OCI-LY7 (cell line): ENCODE results near the gene TRAM2. TPM values are rescaled to one million over a fixed set of nuclear protein-coding genes. Genes with fewer than 3 reads are reported as not detected.

Source experiments
- BruUV-seq: library from RNA; stranded (reverse); fragments of 400-500 nt; replicated peaks from 2 replicates; lab custom pipeline; 2021; lab: Mats Ljungman, UMichigan
- CTCF ChIA-PET: fragments of 300-600 bp; sonication (Branson Sonifier 250); formaldehyde crosslinking; loops from one replicate; lab custom pipeline; 2022; ENCODE audit warnings: antibody characterized with exemption; ENCODE audit not compliant: unreplicated experiment; lab: Charles Lee
- POLR2A ChIA-PET: fragments of 300-600 bp; sonication (Branson Sonifier 250); formaldehyde crosslinking; loops from one replicate; lab custom pipeline; 2022; ENCODE audit warnings: antibody characterized with exemption; lab: Charles Lee
- DNase-seq: peaks from one replicate; pipeline ENCODE4 v3.0.0-alpha.2; 2015; ENCODE audit warnings: low spot score
- H2AFZ ChIP-seq: fragments of 200-600 bp; sonication (generic), shearing (Covaris generic); 2 replicates; pipeline ENCODE4 v1.6.1; 2014; ENCODE audit warnings: mild to moderate bottlenecking, antibody characterized with exemption, low read length, moderate library complexity
- H3K27ac ChIP-seq: fragments of 200-600 bp; sonication (generic); 2 replicates; pipeline ENCODE4 v1.5.1; 2014; ENCODE audit warnings: mixed run types, low read depth, mild to moderate bottlenecking, moderate library complexity, low read length, inconsistent platforms; ENCODE audit not compliant: poor library complexity, severe bottlenecking
- H3K36me3 ChIP-seq: fragments of 200-600 bp; sonication (generic); 2 replicates; pipeline ENCODE4 v1.6.1; 2014; ENCODE audit warnings: mild to moderate bottlenecking, antibody characterized with exemption, low read length, moderate library complexity, mixed read lengths; ENCODE audit not compliant: insufficient read depth
- H3K4me1 ChIP-seq: fragments of 200-600 bp; sonication (generic); 2 replicates; pipeline ENCODE4 v1.5.1; 2014; ENCODE audit warnings: mild to moderate bottlenecking, low read length; ENCODE audit not compliant: insufficient read depth, poor library complexity, severe bottlenecking
- H3K4me2 ChIP-seq: fragments of 200-600 bp; sonication (generic); 2 replicates; pipeline ENCODE4 v1.6.1; 2014; ENCODE audit warnings: mild to moderate bottlenecking, low read length
- H3K4me3 ChIP-seq: fragments of 200-600 bp; sonication (generic); 2 replicates; pipeline ENCODE4 v1.5.1; 2014; ENCODE audit warnings: mild to moderate bottlenecking, low read depth, low read length; ENCODE audit not compliant: poor library complexity, severe bottlenecking
- H3K79me2 ChIP-seq: fragments of 200-600 bp; sonication (generic); 2 replicates; pipeline ENCODE4 v1.6.1; 2016; ENCODE audit warnings: low read depth, mild to moderate bottlenecking, low read length, moderate library complexity, mixed read lengths; ENCODE audit not compliant: insufficient read depth
- H3K9me2 ChIP-seq: fragments of 200-600 bp; sonication (generic); 2 replicates; pipeline ENCODE4 v1.6.1; 2016; ENCODE audit warnings: mild to moderate bottlenecking, low read length, mixed read lengths; ENCODE audit not compliant: insufficient read depth
- H3K9me3 ChIP-seq: fragments of 200-600 bp; sonication (generic); 2 replicates; pipeline ENCODE4 v1.6.1; 2014; ENCODE audit warnings: mild to moderate bottlenecking, mixed run types, low read length, mixed read lengths
- H4K20me1 ChIP-seq: fragments of 200-600 bp; sonication (generic); 2 replicates; pipeline ENCODE4 v1.6.1; 2014; ENCODE audit warnings: mild to moderate bottlenecking, antibody characterized with exemption, low read length, moderate library complexity, mixed read lengths; ENCODE audit not compliant: insufficient read depth
- EZH2phosphoT487 ChIP-seq: fragments of 200-600 bp; sonication (generic); IDR thresholded peaks from 2 replicates; pipeline ENCODE4 v1.6.1; 2018; ENCODE audit warnings: low read depth, borderline replicate concordance, mild to moderate bottlenecking, mixed run types, antibody characterized with exemption, low read length, moderate library complexity, mixed read lengths
- intact Hi-C: fragments of 100-400 bp; cut with micrococcal nuclease; formaldehyde crosslinking; loops from one replicate; pipeline ENCODE4 v1.10.0; 2022; ENCODE audit not compliant: unreplicated experiment
- total RNA-seq, 2 experiments: library from RNA; depleted of rRNA in 1 of 2; stranded (reverse); fragments of >200 nt in 1 of 2; shearing (Covaris generic) in 1 of 2; gene quantifications; 2 replicates each; pipeline ENCODE4 v1.2.3, GENCODE V29; 2014 to 2022
- TF ChIP-seq, protein P1 (sequence below): fragments of 200-600 bp; sonication (generic); conservative IDR thresholded peaks from 2 replicates; pipeline ENCODE4 v1.5.1; 2014; ENCODE audit warnings: mild to moderate bottlenecking, antibody characterized with exemption, low read length, moderate library complexity, mixed read lengths

The TRAM2 gene
- total RNA-seq, 2 experiments from 2014 or later = 19.3 to 38.2 TPM

DNA sequence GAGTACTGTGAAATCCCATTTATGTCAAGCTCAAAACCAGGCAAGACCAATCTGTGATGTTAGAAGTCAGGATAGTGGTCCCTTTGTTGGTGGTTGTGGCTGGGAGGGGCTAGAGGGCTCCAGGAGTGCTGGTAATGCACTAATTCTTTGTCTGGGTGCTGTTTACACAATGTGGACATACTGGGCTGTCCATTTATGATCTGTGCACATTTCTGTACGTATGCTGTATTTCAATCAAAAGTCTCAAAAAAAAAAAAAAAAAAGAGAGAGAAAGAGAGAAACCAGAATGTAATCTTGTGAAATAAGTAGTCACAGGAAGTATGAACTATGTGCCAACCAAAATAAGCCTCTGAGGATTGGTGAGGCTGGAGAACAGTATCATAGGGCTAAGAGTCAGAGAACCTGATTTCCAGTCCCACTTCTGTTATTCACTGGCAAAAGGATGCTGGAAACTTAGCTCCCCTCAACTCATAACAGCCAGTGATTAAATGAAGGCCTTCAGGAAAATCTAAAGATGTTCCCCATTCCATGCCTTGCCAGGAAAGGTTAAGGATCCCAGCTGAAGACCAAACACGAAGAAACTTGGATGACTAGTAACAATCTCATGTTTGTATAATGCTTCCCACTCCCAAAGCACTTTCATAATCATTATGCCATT is 19.6 kb upstream of the TRAM2 start:
- no TSS peak for BruUV-seq
- no peaks in the 10 kb centered on the region for H3K36me3 ChIP-seq
- peak overlapping the region; percentile 95; the same call in 1 of the 2 replicates for H2AFZ ChIP-seq
- DNase-seq = peak; percentile 33
- no peaks in the 10 kb centered on the region for H3K9me3 ChIP-seq
- intact Hi-C loops = no loop called here
- no peaks in the 10 kb centered on the region for H3K79me2 ChIP-seq
- H4K20me1 ChIP-seq = no peaks in the 10 kb centered on the region
- no peaks in the 10 kb centered on the region for H3K9me2 ChIP-seq
- no peak for TF ChIP-seq EZH2phosphoT487
- TF ChIP-seq, protein P1, sequence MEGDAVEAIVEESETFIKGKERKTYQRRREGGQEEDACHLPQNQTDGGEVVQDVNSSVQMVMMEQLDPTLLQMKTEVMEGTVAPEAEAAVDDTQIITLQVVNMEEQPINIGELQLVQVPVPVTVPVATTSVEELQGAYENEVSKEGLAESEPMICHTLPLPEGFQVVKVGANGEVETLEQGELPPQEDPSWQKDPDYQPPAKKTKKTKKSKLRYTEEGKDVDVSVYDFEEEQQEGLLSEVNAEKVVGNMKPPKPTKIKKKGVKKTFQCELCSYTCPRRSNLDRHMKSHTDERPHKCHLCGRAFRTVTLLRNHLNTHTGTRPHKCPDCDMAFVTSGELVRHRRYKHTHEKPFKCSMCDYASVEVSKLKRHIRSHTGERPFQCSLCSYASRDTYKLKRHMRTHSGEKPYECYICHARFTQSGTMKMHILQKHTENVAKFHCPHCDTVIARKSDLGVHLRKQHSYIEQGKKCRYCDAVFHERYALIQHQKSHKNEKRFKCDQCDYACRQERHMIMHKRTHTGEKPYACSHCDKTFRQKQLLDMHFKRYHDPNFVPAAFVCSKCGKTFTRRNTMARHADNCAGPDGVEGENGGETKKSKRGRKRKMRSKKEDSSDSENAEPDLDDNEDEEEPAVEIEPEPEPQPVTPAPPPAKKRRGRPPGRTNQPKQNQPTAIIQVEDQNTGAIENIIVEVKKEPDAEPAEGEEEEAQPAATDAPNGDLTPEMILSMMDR = no peak
- H3K4me2 ChIP-seq = peak overlapping the region; percentile 84
- H3K27ac ChIP-seq = peak overlapping the region; percentile 89
- H3K4me3 ChIP-seq = peak overlapping the region; percentile 55
- ChIA-PET CTCF (interaction anchor here (0.8 to 2.4 kb wide), 9 partner anchors 9 to 178 kb away, joined by 3 to 8 read pairs (median 6); partner anchors contain the start of gene TRAM2), POLR2A (interaction anchor here (0.7 to 4.9 kb wide), 25 partner anchors 9 to 722 kb away, joined by 3 to 61 read pairs (median 7); partner anchors contain the start of genes EFHC1 and TRAM2)
- H3K4me1 ChIP-seq = peaks cover 77% of the 10 kb centered on the region

DNA sequence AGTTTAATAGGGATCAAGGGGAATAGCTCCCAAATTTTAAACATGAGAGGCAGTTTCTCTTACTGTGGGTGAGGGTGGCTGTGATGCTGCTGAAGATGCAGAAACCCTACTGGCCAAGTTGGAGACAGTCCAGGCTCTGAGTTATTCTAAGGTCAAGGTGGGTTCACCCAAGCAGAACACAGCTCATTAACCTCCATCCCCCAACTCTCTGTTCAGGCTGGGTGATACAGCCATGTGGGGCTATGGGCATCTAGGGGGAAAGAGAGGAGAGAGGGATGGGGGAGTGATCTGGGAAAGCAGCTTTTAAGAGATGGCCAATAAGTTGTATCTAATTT is 18.9 kb upstream of the TRAM2 start:
- POLR2A ChIA-PET = interaction anchor here (0.6 to 4.9 kb wide), 26 partner anchors 10 to 312 kb away, joined by 3 to 61 read pairs (median 7); partner anchors contain the start of genes EFHC1 and TRAM2
- TF ChIP-seq, protein P1 = peak; percentile 49; the same call in 1 of the 2 replicates
- no peak for TF ChIP-seq EZH2phosphoT487
- Histone ChIP-seq H3K79me2 (no peaks in the 10 kb centered on the region), H3K4me3 (peak overlapping the region; percentile 55), H3K36me3 (no peaks in the 10 kb centered on the region), H3K9me2 (no peaks in the 10 kb centered on the region), H2AFZ (peak overlapping the region; percentile 95; the same call in 1 of the 2 replicates), H3K4me1 (peaks cover 79% of the 10 kb centered on the region), H3K9me3 (no peaks in the 10 kb centered on the region), H4K20me1 (no peaks in the 10 kb centered on the region), H3K4me2 (peak overlapping the region; percentile 84), H3K27ac (peak overlapping the region; percentile 89)
- intact Hi-C loops = loop anchor here (1.0 to 2.0 kb wide), 5 partner anchors 18 to 175 kb away; partner anchors contain the start of genes EFHC1 and TRAM2
- CTCF ChIA-PET = interaction anchor here (0.8 to 2.4 kb wide), 9 partner anchors 9 to 179 kb away, joined by 3 to 8 read pairs (median 6); partner anchors contain the start of gene TRAM2
- peak; percentile 88 for DNase-seq
- BruUV-seq = no TSS peak
